ENCODE measurements around the gene KRT7.

- TF ChIP-seq CTCF (IDR thresholded peaks at IDR 0.05) (no peak), POLR2A (IDR thresholded peaks at IDR 0.05) (no peak)
These were observed 47.3 kb downstream of the KRT7 start for GRCh38 chr12:52280319-52280795.
